ENCODE data around the gene TMEM125.

TMEM125 gene

DNA sequence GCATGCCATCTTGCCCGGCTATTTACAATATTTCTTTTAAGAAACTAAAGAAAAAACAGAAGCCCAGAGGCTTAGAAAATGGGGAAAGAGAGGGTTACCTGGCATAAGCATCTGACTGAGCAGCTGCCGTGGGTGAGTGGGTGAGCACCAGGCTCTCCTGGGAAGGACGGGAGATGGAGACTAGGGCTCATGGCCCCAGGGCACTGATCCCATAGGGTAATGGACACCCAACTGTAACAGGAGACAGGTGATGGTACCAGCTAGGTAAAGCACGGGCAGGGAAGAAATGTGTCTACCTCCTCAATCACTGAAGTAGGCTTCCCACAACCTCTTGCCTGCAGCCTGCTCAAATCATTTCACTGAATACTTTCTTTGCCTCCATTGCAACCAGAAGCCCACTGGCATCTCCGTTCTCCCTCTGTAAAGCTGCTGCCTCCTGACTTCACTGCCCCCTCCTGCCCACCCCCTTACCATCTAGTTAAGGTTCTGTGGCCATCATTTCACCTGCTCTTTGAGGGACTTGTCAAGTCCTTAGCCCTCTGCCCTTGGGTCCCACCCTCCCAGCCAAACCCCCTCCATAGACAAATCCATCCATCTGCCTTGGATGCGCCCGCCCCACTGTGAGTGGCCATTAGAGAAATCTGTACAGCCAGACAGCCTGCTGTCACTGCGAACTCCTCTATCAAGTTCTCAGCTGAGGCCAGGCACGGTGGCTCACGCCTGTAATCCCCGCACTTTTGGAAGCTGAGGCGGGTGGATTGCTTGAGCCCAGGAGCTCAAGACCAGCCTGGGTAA lies 6.2 kb downstream of the TMEM125 start:
- ATAC-seq (ENCODE audit: low read depth), result no peak

DNA sequence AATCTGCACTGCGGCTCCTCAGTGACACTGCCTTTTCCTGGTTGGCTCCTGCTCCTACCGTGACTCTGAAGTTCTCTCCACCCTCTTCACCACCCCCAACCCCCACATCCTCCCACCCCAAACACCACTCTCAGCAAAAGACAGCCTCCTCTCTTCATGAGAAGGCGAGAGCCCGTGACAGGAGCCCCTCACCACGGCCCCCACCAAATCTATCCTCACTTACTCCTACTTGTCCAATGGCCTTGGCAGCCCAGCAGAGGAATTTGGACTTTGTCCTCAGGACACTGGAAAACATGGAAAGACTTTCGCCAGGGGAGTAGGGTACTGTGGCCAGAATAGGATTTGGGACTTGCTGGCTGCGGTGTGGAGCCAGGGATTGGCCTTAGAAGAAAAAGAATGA lies 6.9 kb downstream of the TMEM125 start:
- ATAC-seq (ENCODE audit: low read depth) (no peak), DNase-seq (ENCODE audit: low spot score) (peak; percentile 15)
- TF ChIP-seq, protein P1, sequence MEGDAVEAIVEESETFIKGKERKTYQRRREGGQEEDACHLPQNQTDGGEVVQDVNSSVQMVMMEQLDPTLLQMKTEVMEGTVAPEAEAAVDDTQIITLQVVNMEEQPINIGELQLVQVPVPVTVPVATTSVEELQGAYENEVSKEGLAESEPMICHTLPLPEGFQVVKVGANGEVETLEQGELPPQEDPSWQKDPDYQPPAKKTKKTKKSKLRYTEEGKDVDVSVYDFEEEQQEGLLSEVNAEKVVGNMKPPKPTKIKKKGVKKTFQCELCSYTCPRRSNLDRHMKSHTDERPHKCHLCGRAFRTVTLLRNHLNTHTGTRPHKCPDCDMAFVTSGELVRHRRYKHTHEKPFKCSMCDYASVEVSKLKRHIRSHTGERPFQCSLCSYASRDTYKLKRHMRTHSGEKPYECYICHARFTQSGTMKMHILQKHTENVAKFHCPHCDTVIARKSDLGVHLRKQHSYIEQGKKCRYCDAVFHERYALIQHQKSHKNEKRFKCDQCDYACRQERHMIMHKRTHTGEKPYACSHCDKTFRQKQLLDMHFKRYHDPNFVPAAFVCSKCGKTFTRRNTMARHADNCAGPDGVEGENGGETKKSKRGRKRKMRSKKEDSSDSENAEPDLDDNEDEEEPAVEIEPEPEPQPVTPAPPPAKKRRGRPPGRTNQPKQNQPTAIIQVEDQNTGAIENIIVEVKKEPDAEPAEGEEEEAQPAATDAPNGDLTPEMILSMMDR (IDR thresholded peaks at IDR 0.05; ENCODE audit: poor library complexity, severe bottlenecking), result no peak
- Histone ChIP-seq H3K27ac (ENCODE audit: poor library complexity, severe bottlenecking) (no peak overlapping the region), H3K9me3 (ENCODE audit: severe bottlenecking) (no peaks in the 10 kb centered on the region), H3K4me3 (ENCODE audit: severe bottlenecking) (no peak overlapping the region), H3K27me3 (ENCODE audit: insufficient read depth, poor library complexity, severe bottlenecking) (no peaks in the 10 kb centered on the region), H3K4me1 (ENCODE audit: insufficient read depth, poor library complexity, severe bottlenecking) (peaks cover 7% of the 10 kb centered on the region), H3K36me3 (ENCODE audit: low read depth) (no peaks in the 10 kb centered on the region)

More for the DNA sequence above, 6.2 kb downstream of the TMEM125 start:
- TF ChIP-seq, protein P1 (IDR thresholded peaks at IDR 0.05; ENCODE audit: poor library complexity, severe bottlenecking), result no peak
- no peak overlapping the region for H3K4me3 ChIP-seq (ENCODE audit: severe bottlenecking)
- H3K4me1 ChIP-seq (ENCODE audit: insufficient read depth, poor library complexity, severe bottlenecking), result peaks cover 7% of the 10 kb centered on the region
- H3K9me3 ChIP-seq (ENCODE audit: severe bottlenecking), result no peaks in the 10 kb centered on the region
- no peaks in the 10 kb centered on the region for H3K27me3 ChIP-seq (ENCODE audit: insufficient read depth, poor library complexity, severe bottlenecking)
- H3K27ac ChIP-seq (ENCODE audit: poor library complexity, severe bottlenecking), result no peak overlapping the region
- DNase-seq (ENCODE audit: low spot score), result peak; percentile 30
- no peaks in the 10 kb centered on the region for H3K36me3 ChIP-seq (ENCODE audit: low read depth)

DNA sequence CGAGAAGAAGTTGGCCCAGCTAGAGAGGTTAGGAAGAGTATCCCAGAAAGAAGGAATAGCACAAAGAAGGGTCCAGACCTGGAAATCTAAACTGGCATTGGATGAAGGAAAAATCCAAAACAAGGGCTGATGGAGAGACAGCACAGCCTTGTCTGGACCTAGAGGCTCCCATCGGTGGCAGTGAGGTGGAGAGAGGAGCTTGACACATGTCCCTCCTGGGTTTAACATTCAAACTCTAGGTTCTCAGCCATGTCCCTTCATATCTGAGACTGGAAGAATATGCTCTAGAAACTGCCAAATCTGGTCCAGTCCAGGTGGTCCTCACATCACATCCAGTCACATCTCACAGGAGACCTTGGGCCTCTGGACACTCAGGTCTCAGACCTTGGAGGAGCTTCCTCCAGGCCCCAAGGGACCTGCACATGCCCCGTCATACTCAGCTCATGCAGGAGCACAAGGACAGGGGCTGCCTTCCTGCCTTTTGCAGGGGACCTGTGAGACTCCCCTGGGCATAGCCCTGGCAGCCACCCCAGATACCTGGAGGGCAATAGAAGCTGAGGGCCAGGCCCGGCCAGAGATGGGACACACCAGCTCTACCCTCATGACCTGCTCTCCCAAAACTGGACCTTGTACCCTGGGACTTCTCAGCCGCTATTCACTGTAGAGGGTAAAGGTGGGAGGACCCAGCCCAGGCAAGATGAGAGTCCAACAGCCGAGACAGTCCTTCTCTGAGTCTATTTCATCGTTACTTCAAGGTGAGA lies 7.5 kb downstream of the TMEM125 start:
- TF ChIP-seq, protein P1 (IDR thresholded peaks at IDR 0.05; ENCODE audit: poor library complexity, severe bottlenecking), result no peak
- Histone ChIP-seq H3K27ac (ENCODE audit: poor library complexity, severe bottlenecking) (no peak overlapping the region), H3K36me3 (ENCODE audit: low read depth) (no peaks in the 10 kb centered on the region), H3K4me3 (ENCODE audit: severe bottlenecking) (no peak overlapping the region), H3K27me3 (ENCODE audit: insufficient read depth, poor library complexity, severe bottlenecking) (no peaks in the 10 kb centered on the region), H3K9me3 (ENCODE audit: severe bottlenecking) (no peaks in the 10 kb centered on the region), H3K4me1 (ENCODE audit: insufficient read depth, poor library complexity, severe bottlenecking) (peaks cover 7% of the 10 kb centered on the region)
- DNase-seq (ENCODE audit: low spot score) (peak; percentile 20), ATAC-seq (ENCODE audit: low read depth) (no peak)

DNA sequence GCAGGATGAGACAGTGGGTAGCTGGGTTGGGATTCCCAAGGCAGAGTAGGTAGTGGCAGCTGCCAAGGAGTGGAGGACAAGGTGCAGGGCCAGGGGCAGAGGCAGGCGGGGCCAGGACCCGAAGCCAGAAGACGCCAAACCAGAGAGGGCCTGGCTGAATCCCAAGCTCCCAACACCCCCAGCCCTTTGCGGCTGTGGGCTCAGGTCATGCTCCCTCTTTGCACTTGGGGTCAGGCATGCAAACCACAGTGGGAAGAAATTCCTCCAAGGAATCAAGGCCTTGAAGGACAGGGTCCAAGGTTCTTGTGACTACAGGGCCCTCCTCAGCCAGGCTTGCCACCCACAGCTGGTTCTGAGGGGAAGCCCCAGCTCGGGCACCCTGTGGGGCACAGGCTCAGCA lies 9.4 kb downstream of the TMEM125 start:
- TF ChIP-seq, protein P1 (IDR thresholded peaks at IDR 0.05; ENCODE audit: poor library complexity, severe bottlenecking), result no peak
- H3K36me3 ChIP-seq (ENCODE audit: low read depth), result no peaks in the 10 kb centered on the region
- ATAC-seq (ENCODE audit: low read depth) (no peak), DNase-seq (ENCODE audit: low spot score) (peak; percentile 18)
- H3K27me3 ChIP-seq (ENCODE audit: insufficient read depth, poor library complexity, severe bottlenecking), result no peaks in the 10 kb centered on the region
- H3K9me3 ChIP-seq (ENCODE audit: severe bottlenecking), result no peaks in the 10 kb centered on the region
- peaks cover 5% of the 10 kb centered on the region for H3K4me1 ChIP-seq (ENCODE audit: insufficient read depth, poor library complexity, severe bottlenecking)
- H3K4me3 ChIP-seq (ENCODE audit: severe bottlenecking), result no peak overlapping the region
- no peak overlapping the region for H3K27ac ChIP-seq (ENCODE audit: poor library complexity, severe bottlenecking)
